GM21737 (cell line): ENCODE results near the gene C1QTNF5.

Source experiments
- ATAC-seq: cut with Tn5 transposase; IDR thresholded peaks from one replicate; pipeline ENCODE4 v1.9.1; 2021; ENCODE audit warnings: mild to moderate bottlenecking, moderate library complexity; ENCODE audit not compliant: unreplicated experiment

C1QTNF5 gene

DNA sequence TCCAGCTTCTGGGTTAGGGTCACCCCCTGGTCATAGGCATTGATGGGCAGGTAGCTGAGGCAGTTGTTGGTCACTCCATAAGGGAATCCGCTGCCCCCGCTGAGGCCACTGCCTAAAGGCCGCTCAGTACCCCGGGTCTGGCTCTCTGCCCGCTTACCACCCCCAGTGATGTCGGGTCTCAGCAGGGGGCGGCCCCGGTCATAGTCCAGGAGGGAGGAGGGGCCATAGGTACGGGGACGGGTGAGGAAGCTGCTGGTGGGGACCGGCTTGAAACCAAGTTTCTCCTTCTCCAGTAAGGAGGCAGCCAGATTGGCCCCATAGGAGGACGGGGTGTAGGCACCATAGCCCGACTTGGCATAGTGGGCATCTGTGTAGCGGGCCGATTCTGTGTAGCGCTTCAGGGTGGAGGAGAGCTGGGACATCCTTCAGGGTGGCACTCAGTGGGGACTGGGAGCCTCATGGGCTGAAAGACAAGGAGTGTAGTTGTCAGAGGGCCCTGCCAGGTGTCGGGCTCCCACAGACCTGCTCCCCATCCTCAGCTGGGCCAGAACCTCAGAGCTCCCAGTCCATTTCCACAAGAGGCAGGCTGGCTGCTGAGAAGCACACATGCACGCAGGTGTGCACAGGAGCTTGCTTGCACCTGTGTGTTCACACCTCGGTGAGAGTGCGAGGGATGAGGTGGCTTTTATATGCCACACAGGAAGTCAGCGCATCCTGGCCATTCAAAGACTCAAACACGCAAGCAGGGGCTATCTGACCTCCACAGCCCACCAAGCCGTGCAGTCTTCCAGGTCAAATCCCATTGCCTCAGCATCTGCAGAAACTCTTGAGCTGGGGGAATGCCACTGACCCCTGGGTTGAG is 32.6 kb upstream of the C1QTNF5 start:
- ATAC-seq: no peak

DNA sequence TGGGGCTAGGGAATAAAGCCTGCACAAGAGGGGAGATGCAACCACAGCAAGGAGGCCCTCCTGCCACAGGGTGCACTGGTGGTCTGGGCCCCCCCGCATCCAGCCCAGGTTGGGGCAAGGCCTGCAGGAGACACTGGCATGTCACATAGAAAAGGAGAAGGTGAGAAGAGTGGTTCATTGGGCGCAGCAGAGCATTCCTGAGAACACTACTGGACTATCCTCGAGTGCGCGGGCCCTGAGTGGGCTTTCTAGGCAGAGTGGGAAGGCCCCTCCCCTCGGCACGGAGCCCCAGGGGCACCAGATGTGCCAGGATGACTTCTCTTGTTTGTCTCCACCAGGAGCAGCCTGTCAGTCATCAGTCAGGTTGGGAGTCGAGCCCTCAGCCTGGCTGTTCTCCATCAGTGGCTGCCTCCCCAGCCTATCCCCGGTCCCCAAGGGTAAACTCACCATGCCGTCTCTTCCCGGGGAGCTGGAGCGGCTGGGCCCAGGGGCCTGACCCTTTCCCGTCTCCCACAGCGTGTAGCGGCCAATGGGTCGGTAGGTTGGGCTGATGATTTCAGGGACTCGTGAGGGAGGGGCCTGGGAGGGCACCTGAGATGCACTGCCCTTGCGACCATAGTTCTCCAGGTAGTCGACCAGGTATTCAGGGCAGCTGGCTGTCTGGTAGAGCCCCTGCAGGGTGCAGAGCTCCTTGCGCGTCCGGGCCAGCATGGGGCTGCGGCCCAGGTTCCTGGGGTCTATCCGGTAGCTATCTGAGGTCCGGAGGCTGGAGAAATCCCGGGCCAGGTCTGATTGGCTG is 31.8 kb upstream of the C1QTNF5 start:
- ATAC-seq: no peak

DNA sequence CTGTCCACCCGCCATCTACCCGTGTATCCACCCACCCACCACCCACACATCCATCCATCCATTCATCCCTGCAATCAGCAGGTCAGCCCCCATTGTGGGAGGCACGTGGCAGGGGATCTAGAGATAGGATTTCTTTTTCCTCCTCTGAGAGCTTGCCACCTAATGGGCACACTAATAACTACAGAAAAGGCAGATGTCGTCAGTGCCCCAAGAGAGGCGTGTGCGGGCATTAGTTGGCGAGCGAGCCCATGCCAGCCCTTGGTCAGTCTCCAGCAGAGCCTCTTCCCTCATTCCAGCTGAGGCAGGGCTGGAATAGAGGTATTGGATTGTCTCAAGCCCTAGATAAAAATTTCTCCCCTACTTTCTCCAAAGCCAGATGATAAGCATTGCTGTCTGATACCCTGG is 31.1 kb upstream of the C1QTNF5 start:
- ATAC-seq: no peak

GRCh38 chr11:119371067-119371601 is 30.5 kb upstream of the C1QTNF5 start:
- no peak for ATAC-seq

- no peak for ATAC-seq
Observed at GRCh38 chr11:119370486-119371046, 29.9 kb upstream of the C1QTNF5 start.

DNA sequence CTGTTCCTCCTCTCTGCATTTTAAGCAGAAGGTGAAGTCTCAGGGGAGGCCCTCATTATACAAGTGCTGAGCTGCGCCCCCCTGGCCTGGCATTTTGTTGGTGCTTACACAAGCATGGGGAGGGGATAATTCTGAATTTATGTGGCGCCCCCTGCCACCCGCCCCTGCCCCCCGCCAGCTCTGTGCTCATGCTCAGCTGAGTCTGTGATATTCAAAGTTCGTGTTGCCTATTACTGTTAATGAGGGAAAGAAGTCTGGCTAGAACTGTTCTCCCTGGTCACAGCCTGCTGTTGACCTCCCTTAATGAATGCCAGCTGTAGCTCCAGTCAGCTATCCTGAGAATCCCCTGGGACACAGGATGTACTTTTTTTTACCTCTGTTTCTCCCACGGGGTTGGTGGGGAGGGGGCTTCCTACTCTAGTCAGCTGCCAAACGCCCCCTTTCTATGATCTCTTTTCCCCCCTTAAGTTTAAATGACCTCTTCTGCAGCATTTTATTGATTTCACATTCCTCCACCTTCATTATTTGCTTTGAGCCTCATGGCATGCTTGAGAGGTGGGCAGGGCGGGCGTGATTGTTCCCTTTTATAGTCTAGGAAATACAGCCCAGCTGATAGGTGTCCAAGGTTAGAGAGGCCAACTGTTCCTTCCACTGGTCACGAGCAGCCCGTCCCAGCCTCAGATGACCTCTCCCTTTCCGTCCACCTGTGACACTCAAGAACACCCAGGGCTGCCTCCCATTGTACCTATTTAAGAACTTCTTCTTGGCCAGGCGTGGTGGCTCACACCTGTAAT is 28.6 kb upstream of the C1QTNF5 start:
- ATAC-seq: no peak

DNA sequence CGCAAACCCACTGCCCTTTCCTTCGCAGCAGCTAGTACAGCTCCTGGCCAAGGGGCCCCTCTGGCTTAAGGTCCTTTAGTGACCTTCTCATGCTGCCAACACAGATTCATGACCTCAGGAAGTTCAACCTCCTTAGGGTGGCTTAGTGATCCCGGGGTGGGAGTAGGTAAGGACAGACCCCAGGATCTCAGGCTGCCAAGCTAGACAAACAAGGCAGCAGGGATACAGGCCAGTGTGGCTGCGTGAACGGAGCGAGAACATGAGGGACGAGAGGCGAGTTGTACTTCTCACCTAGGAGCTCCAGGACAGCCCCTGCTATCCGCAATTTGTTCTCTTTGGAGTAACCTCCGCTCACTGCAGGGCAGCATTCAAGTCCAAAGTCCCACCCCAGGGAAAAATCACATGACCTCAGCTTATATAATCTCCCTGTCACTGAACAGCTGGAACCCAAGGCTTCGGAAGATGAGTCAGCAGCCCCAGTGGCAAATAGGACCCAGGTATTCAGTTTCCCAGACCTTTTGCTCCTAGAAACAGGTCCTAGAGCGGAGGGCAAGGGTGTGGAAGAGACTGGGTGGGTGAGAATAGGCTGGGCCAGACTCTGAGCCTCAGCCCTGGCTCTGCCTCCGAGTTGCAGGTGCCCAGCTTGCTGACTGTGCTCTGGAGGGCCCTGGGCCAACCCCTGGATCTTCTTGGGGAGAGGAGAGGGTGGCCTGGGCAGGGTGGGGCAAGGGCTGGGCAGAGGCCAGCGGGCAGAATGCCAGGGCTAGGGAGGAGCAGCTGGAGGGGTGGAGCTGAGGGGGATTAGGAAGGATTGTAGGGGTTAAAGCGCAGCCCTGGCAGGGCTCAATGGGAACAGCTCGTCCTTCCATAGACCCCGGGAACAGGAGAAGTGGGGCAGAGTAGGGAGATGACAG is 27.7 kb upstream of the C1QTNF5 start:
- ATAC-seq: no peak

GRCh38 chr11:119367661-119368120 is 27.0 kb upstream of the C1QTNF5 start:
- no peak for ATAC-seq

GRCh38 chr11:119366690-119367620 is 26.3 kb upstream of the C1QTNF5 start:
- no peak for ATAC-seq

GRCh38 chr11:119365071-119365591 is 24.4 kb upstream of the C1QTNF5 start:
- ATAC-seq: no peak

- ATAC-seq: no peak
Observed at GRCh38 chr11:119363851-119364590, 23.3 kb upstream of the C1QTNF5 start.

- ATAC-seq: no peak
Observed at GRCh38 chr11:119363081-119363850, 22.6 kb upstream of the C1QTNF5 start.

GRCh38 chr11:119362741-119363080 is 22.0 kb upstream of the C1QTNF5 start:
- ATAC-seq: no peak

DNA sequence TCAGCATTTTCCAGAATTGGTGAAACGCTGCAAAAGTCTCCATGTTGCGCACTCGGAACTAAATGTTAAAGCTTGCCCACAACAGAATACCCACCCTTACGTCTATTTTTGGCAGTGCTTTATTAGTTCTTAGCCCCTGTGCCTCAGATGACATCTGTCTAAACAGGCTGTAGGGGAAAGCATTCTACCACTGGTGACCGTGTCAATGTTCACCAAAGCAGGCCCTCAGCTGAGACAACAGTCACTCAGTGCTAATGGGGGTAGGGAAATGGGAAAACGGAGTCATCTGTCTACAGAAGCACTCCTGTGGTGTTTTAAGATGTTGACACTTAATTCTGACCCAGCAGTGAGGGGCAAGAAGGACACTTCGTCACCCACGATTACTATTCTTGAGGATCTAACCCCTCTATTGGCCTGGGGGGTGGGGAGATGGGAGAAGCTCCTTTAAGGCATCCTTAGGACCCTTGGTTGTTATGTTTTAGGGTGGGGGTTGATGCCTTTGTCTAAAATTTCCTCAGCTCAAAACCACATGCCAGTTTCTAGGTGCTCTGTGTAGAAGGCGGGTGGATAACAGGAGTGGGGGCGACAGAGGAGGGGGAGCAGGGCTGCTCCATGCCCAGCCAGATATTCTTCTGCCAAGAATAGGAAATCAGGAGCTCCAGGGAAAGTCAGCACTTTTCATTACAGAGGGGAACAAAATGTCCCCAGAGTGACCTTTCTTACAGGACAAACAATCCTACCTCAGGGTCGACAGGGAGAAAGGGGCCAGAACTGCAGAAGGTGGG is 21.4 kb upstream of the C1QTNF5 start:
- no peak for ATAC-seq

GRCh38 chr11:119361056-119361787 is 20.5 kb upstream of the C1QTNF5 start:
- ATAC-seq: no peak
